Measurements from ENCODE around the gene GLYR1. TPM values are rescaled to one million over a fixed set of nuclear protein-coding genes. Genes with fewer than 3 reads are reported as not detected.

GLYR1 gene
- total and polyA plus RNA-seq, 2 of the 4 experiments (the other 2 are of a cell fraction) = 26.0 to 54.2 TPM

DNA sequence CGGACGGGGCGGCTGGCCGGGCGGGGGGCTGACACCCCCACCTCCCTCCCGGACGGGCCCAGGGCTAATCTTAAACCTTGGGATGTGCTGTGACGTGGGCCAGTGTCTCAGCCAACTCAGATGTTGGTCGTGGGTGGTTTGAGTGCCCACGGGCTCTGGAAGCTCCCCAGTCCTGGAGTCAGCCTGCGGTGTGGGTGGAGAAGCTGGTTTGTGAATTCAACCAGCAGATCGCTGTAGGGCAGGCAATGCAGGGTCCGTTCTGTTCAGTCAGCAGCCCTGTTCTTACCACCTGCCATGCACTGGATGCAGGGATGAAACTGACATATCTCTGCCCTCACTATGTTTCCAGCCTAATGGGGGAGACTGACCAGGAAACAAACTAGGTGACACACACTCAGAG, 72.1 kb downstream of the GLYR1 start:
- H3K79me1 ChIP-seq (ENCODE audit: low read depth in 1 of 2, low read length in 2 of 2) = no peaks in the 10 kb centered on the region
- no peak overlapping the region for H3K4me2 ChIP-seq (ENCODE audit: low read depth, low read length)
- H2AFZ ChIP-seq (replicated peaks; ENCODE audit: low read length, poor library complexity) = no peak overlapping the region
- H3K56ac ChIP-seq (ENCODE audit: extremely low read depth, insufficient read depth, low read length) = no peak overlapping the region
- H2BK5ac ChIP-seq (ENCODE audit: low read depth, low read length, poor library complexity, severe bottlenecking) = no peak overlapping the region
- no peaks in the 10 kb centered on the region for H4K20me1 ChIP-seq (ENCODE audit: insufficient read depth, low read length)
- H4K5ac ChIP-seq (ENCODE audit: low read depth, low read length) = no peak overlapping the region
- no peaks in the 10 kb centered on the region for H3K36me3 ChIP-seq (ENCODE audit: control insufficient read depth, insufficient read depth, low read length)
- intact Hi-C loops (cut with micrococcal nuclease) (no loop called here), dilution Hi-C loops (cut with HindIII; ENCODE audit: low sequenced_read_pairs, unreplicated experiment) (no loop called here), in situ Hi-C loops (cut with MboI; ENCODE audit: low sequenced_read_pairs) (no loop called here)
- H3K23ac ChIP-seq (ENCODE audit: low read depth, low read length) = no peak overlapping the region
- H3K27me3 ChIP-seq (ENCODE audit: control insufficient read depth, insufficient read depth, low read length) = 0 out of 2 replicates have a peak, but pooled peaks cover 2% of the 10 kb centered on the region
- no peak overlapping the region for H3K4ac ChIP-seq (ENCODE audit: low read depth, low read length)
- ATAC-seq (ENCODE audit: low read depth) = no peak
- H2BK20ac ChIP-seq (ENCODE audit: low read depth, low read length) = no peak overlapping the region
- H3K4me3 ChIP-seq (ENCODE audit: insufficient read depth, low read depth, low read length) = no peak overlapping the region
- H3K9me3 ChIP-seq (ENCODE audit: control insufficient read depth, insufficient read depth, low read length) = no peaks in the 10 kb centered on the region
- no peak overlapping the region for H3K18ac ChIP-seq (ENCODE audit: low read depth, low read length)
- no peak overlapping the region for H3K27ac ChIP-seq (ENCODE audit: insufficient read depth, low read length)
- POLR2A ChIA-PET (ENCODE audit: unreplicated experiment) = no interaction called here
- DNase-seq = no peak
- TF ChIP-seq CEBPB (IDR thresholded peaks at IDR 0.05; ENCODE audit: low read depth, low read length) = no peak
- TF ChIP-seq BHLHE40 (IDR thresholded peaks at IDR 0.05; ENCODE audit: low read depth, low read length) = no peak
- no peak overlapping the region for H3K14ac ChIP-seq (replicated peaks; ENCODE audit: low read depth, low read length)
- no peak overlapping the region for H4K8ac ChIP-seq (ENCODE audit: low read depth in 2 of 2, low read length in 2 of 2)
- CTCF ChIA-PET = no interaction called here
- no peak overlapping the region for H4K91ac ChIP-seq (ENCODE audit: insufficient read depth, low read depth, low read length)
- 40% methylated on average over 1 of the region's 13 CpGs; no CpG with 5 or more reads in 1 of the 2 experiments for WGBS, 2 experiments (ENCODE audit: extremely low coverage in 2 of 2, insufficient read length in 1 of 2)
- no peak overlapping the region for H2AK5ac ChIP-seq (ENCODE audit: low read depth, low read length)
- H2AK9ac ChIP-seq (replicated peaks; ENCODE audit: low read depth, low read length, poor library complexity) = no peak overlapping the region
- H3K9ac ChIP-seq (ENCODE audit: low read depth, low read length) = no peak overlapping the region
- H3K9me1 ChIP-seq (ENCODE audit: insufficient read depth, low read length) = no peaks in the 10 kb centered on the region
- H3K4me1 ChIP-seq (ENCODE audit: control insufficient read depth, insufficient read depth, low read length) = no peaks in the 10 kb centered on the region
- H2BK15ac ChIP-seq (ENCODE audit: low read depth, low read length) = no peak overlapping the region
- no TSS peak for BruUV-seq (replicated peaks)
- H2BK120ac ChIP-seq (ENCODE audit: low read depth, low read length) = no peak overlapping the region
